Measurements from ENCODE around the gene GLI3.
A peak's percentile ranks its signal among the peaks of the same experiment; 100 is the strongest.

The GLI3 gene

GRCh38 chr7:41925946-41926345, 311.1 kb downstream of the GLI3 start:
- no peak for DNase-seq (ENCODE audit: low read depth)
- no peak overlapping the region for H3K4me3 ChIP-seq (ENCODE audit: low read depth, low read length)

- H3K4me3 ChIP-seq (ENCODE audit: low read depth, low read length) = no peak overlapping the region
- DNase-seq (ENCODE audit: low read depth) = no peak
These were observed 312.2 kb downstream of the GLI3 start for GRCh38 chr7:41924796-41925195.

GRCh38 chr7:41922373-41922772, 314.6 kb downstream of the GLI3 start:
- no peak overlapping the region for H3K4me3 ChIP-seq (ENCODE audit: low read depth, low read length)
- no peak for DNase-seq (ENCODE audit: low read depth)

GRCh38 chr7:41921453-41921981, 315.5 kb downstream of the GLI3 start:
- H3K4me3 ChIP-seq (ENCODE audit: low read depth, low read length) = no peak overlapping the region
- DNase-seq (ENCODE audit: low read depth) = no peak

- peak; percentile 97 for DNase-seq (ENCODE audit: low read depth)
- no peak overlapping the region for H3K4me3 ChIP-seq (ENCODE audit: low read depth, low read length)
These were observed 318.4 kb downstream of the GLI3 start for GRCh38 chr7:41918597-41918996.

GRCh38 chr7:41916450-41916927, 320.5 kb downstream of the GLI3 start:
- peak; percentile 100 for DNase-seq (ENCODE audit: low read depth)
- H3K4me3 ChIP-seq (ENCODE audit: low read depth, low read length) = no peak overlapping the region

GRCh38 chr7:41915871-41916270, 321.1 kb downstream of the GLI3 start:
- DNase-seq (ENCODE audit: low read depth) = no peak
- no peak overlapping the region for H3K4me3 ChIP-seq (ENCODE audit: low read depth, low read length)

- H3K4me3 ChIP-seq (ENCODE audit: low read depth, low read length) = no peak overlapping the region
- no peak for DNase-seq (ENCODE audit: low read depth)
These were observed 324.0 kb downstream of the GLI3 start for GRCh38 chr7:41912851-41913567.

- H3K4me3 ChIP-seq (ENCODE audit: low read depth, low read length) = no peak overlapping the region
These were observed 324.6 kb downstream of the GLI3 start for GRCh38 chr7:41912426-41912825.

GRCh38 chr7:41911792-41912191, 325.2 kb downstream of the GLI3 start:
- DNase-seq (ENCODE audit: low read depth) = peak; percentile 62
- H3K4me3 ChIP-seq (ENCODE audit: low read depth, low read length) = no peak overlapping the region

More at GRCh38 chr7:41912426-41912825, 324.6 kb downstream of the GLI3 start:
- no peak for DNase-seq (ENCODE audit: low read depth)
